Stimulated activated CD4-positive, alpha-beta T cell treated with anti-CD3 and anti-CD28 coated beads, Interleukin-1b, Interleukin-23, amount 100 ng/mL, for 24 hours (primary cell): ENCODE data around the gene TMEM140.
"Not testable (repeated sequence)": the region's sequence is repeated elsewhere in the genome, so short reads cannot be mapped to it uniquely, and the experiment has no call there.

ENCODE experiments used
- DNase-seq, 4 experiments: peaks; one replicate each; pipeline ENCODE4 v3.0.0-alpha.2; 2020; ENCODE audit warnings: low read depth in 4 of 4, low spot score in 1 of 4

The TMEM140 gene

GRCh38 chr7:135171581-135172291, 23.9 kb downstream of the TMEM140 start:
- not testable (repeated sequence) for DNase-seq

GRCh38 chr7:135173916-135174315, 26.0 kb downstream of the TMEM140 start:
- DNase-seq: not testable (repeated sequence)

- DNase-seq: no peak
These were observed 27.1 kb downstream of the TMEM140 start for GRCh38 chr7:135174941-135175340.

- no peak for DNase-seq
These were observed 28.1 kb downstream of the TMEM140 start for GRCh38 chr7:135175931-135176330.

- DNase-seq: no peak
These were observed 29.3 kb downstream of the TMEM140 start for GRCh38 chr7:135177028-135177696.

- DNase-seq: no peak
These were observed 30.5 kb downstream of the TMEM140 start for GRCh38 chr7:135178364-135178763.

- no peak for DNase-seq
These were observed 31.6 kb downstream of the TMEM140 start for GRCh38 chr7:135179321-135179925.

- no peak for DNase-seq
These were observed 32.2 kb downstream of the TMEM140 start for GRCh38 chr7:135180122-135180521.

- no peak for DNase-seq
These were observed 33.5 kb downstream of the TMEM140 start for GRCh38 chr7:135181261-135181928.

GRCh38 chr7:135181929-135182678, 34.2 kb downstream of the TMEM140 start:
- no peak for DNase-seq

GRCh38 chr7:135183478-135183877, 35.6 kb downstream of the TMEM140 start:
- DNase-seq: no peak

- no peak for DNase-seq
These were observed 36.5 kb downstream of the TMEM140 start for GRCh38 chr7:135184254-135184841.

- no peak for DNase-seq
These were observed 37.8 kb downstream of the TMEM140 start for GRCh38 chr7:135185471-135186260.

- DNase-seq: no peak
These were observed 38.3 kb downstream of the TMEM140 start for GRCh38 chr7:135186261-135186540.

- DNase-seq: no peak
These were observed 39.0 kb downstream of the TMEM140 start for GRCh38 chr7:135186841-135187253.

- no peak for DNase-seq
These were observed 40.6 kb downstream of the TMEM140 start for GRCh38 chr7:135188298-135188984.

GRCh38 chr7:135189221-135189662, 41.4 kb downstream of the TMEM140 start:
- no peak for DNase-seq

- no peak for DNase-seq
These were observed 42.1 kb downstream of the TMEM140 start for GRCh38 chr7:135189961-135190360.

GRCh38 chr7:135190703-135191102, 42.8 kb downstream of the TMEM140 start:
- no peak for DNase-seq
